Myocyte (in vitro differentiated cells): ENCODE measurements around the gene ASB11. TPM values are rescaled to one million over a fixed set of nuclear protein-coding genes. Genes with fewer than 3 reads are reported as not detected.
"Not testable (repeated sequence)": the region's sequence is repeated elsewhere in the genome, so short reads cannot be mapped to it uniquely, and the experiment has no call there.

Experiments used
- DNase-seq: peaks from one replicate; pipeline ENCODE4 v3.0.0-alpha.2; 2012; ENCODE audit warnings: low read depth
- total RNA-seq: library from RNA; depleted of rRNA; stranded (reverse); fragments of >200 nt; gene quantifications from 2 replicates; pipeline ENCODE4 v1.2.3, GENCODE V29; 2014

Gene ASB11
- total RNA-seq, 1 donor from 2014 or later, result 5.8 TPM

DNA sequence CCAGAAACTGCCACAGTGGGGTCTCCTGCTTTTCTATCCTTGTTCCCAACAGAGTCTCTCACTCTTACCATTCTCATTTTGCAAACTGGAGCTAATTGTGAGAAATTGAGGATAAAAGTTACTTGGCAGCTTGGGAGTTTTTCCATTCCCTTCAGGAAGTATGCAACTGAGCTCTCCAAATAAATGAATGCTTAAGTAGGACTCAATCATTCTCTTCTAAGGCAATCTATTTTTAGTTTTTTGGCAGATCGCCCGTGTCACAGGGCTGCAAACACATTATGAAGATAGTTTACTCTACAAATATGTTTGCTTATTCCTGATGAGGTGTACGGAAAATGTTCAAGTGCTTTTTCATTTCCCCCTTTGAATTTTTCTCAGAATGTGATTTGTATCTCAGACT lies 5.3 kb downstream of the ASB11 start:
- DNase-seq, result peak; percentile 57

DNA sequence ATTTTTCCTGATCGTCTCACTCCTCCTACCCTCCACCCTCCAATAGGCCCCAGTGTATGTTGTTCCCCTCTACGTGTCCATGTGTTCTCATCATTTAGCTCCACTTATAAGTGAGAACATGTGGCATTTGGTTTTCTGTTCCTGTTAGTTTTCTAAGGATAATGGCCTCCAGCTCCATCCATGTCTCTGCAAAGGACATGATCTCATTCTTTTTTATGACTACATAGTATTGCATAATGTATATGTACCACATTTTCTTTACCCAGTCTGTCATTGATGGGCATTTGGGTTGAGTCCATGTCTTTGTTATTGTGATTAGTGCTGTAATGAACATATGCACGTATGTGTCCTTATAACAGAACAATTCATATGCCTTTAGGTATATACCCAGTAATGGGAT lies 9.5 kb downstream of the ASB11 start:
- DNase-seq, result not testable (repeated sequence)

DNA sequence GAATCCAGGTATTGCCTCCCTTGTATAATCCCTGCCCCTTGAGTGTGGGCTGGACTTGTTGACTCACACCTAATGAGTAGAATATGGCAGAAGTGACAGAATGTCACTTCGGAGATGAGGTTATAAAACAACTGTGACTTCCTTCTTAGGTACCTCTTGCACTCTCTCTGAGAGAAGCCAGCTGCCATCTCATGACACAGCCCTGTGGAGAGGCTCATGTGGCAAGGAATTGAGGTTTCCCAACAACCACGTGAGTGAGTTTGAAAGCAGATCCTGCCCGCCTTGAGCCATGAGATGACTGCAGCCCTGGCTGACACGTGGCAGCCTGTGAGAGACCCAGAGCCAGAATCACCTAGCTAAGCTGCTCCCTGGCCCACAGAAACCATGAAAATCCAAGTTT lies 13.5 kb downstream of the ASB11 start:
- peak; percentile 91 for DNase-seq

DNA sequence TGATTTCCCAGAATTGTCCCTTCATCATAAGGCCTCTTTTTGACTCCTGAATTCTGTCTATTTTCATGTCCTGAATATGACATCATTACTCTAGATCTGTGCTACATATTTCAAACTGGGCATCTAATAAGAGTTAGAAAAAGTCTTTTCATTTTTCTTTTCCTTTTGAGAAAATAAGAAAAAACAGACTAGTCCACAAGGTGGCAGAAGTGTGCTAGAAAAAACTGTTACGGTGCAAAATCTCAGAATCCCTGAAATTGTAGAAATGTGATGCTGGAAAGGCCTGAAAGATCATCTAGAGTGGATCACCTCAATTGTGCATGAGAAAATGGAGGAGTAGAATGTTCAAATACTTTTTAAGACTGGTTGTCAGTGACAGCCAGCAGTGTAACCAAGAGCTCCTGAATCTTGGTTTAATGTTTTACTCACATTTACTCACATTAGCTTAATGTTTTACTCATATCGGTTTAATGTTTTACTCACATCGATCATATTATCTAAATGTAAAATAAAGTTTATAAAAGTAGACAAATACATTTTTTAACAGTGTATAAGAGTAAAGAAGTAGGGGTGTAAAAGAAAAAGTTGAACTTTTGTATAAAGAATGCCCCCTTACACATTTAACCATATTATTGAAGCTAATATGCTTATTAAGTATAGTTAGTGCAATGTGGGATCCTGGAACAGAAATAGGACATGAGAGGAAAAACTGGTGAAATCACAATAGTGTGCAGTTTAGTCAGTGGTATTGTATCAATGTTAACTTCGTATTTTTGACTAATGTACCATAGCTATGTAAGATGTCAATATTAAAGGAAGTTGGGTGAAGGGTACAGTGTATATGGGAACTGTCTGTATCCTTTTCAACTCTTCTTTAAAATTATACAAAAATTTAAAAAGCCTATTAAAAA lies 15.2 kb downstream of the ASB11 start:
- peak; percentile 33 for DNase-seq

DNA sequence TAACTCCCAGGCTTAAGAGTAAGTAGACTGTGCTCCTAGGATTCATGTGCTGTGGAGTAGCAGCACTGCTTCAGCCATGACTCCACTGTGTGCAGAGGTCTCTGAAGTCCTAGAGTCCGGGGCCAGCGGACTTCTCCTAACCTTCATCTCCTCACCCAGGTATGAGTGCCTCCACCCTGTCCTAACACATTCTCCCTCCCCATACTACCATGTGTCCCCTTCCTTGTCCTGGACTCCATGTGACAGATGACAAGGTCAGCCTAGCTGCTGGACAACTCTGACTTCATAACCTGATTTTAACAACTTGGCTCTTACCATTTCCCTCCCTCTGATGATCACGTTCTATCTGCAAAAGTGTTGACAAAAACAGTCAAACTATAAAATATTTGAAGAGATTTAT lies 16.7 kb downstream of the ASB11 start:
- no peak for DNase-seq

DNA sequence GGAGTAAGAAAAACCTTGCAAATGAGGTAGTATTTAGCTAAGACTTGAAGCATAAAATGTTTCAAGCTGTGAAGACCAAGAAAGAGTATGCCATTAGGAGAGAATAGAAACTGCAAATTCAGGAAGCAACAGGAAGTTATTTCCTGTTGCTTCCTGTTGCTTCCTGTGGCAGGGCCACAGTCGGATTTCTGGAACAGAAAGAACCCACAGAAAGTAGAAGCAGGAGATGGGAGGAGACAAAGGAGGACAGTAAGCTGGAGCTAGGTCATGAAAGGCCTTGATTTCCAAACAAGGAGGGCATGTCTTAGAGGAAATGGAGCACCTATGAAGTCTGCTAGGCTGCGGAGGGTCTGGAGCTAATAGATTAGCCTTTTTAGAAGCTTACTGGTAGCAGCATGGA lies 17.2 kb downstream of the ASB11 start:
- DNase-seq, result no peak

DNA sequence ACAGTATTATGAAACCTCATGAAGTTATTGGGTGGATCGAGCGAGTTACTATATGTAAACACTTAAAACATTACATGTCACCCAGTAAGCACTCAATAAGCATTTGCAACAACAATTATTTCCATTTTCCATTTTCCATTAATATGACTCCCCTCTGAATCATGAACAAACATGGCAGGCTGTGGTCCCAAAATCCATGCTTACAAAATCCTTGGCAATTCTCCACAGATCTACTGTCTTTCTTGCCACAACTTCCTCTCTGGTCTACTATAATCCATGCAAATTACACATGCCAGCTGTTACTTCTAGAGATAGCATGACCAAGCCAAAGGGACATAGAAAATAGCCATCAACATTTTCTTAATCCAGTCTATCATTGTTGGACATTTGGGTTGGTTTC lies 22.0 kb downstream of the ASB11 start:
- DNase-seq, result peak; percentile 37

DNA sequence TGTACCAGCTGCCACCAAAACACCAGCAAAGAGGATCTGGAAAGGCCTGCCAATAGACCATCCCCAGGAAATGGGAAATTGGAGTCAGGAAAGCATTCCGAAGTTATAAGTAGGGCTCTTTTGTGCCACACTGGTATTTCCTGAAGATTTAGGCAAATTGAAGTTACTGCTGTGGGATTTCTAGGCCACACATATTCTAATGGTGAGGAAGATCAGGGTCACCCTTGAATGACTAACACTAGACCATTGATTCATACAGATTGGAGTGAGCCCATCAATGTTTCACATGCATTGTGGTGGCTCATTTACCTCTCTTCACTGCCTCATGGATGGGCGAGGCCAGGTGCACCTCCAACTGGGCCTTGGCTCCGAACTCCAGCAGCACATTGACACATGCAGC lies 22.6 kb downstream of the ASB11 start:
- no peak for DNase-seq

DNA sequence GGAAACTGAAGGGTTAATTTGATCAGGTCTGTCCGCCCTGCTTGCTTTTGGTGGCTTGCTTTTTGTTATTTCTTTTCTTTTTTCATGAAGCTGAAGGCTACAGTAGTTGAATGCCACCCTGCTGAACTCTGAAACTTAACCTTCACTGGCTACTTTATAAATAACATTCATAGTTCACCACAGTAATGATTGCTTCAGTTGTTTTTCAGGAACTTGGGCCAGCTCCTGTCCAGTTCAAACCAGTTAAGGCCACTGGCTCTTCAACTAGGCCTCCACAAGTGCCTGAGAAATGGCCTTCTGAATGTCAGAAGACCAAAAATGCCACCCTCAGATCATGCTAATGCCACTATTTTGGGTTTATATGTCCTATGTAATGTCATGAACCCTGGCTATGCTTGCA lies 37.8 kb downstream of the ASB11 start:
- DNase-seq, result peak; percentile 27

DNA sequence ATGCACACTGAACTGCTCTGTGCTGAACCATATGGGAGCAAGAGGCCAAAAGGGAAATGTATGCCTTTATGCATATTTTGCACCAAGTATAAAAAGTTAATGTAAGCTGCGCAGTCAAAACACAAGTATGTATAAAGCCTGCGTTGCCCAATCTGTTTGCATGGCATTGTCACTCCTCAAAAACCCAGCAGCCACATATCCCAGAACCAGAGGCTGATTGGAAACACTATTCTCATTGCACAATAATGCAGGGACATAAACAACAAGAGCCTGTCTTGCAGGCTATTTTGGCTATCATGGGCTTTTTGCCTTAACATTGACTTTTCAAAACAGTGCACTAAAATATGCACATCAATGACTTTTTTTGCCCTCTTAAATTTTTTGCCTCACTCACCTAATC lies 40.5 kb downstream of the ASB11 start:
- no peak for DNase-seq

DNA sequence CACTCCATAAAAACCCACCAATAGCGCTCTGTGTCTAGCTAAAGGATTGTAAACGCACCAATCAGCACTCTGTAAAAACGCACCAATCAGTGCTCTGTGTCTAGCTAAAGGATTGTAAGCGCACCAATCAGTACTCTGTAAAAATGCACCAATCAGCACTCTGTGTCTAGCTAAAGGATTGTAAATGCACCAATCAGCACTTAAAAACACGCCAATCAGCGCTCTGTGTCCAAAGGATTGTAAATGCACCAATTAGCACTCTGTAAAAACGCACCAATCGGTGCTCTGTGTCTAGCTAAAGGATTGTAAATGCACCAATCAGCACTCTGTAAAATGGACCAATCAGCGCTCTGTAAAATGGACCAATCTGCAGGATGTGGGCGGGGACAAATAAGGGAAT lies 42.2 kb downstream of the ASB11 start:
- not testable (repeated sequence) for DNase-seq

DNA sequence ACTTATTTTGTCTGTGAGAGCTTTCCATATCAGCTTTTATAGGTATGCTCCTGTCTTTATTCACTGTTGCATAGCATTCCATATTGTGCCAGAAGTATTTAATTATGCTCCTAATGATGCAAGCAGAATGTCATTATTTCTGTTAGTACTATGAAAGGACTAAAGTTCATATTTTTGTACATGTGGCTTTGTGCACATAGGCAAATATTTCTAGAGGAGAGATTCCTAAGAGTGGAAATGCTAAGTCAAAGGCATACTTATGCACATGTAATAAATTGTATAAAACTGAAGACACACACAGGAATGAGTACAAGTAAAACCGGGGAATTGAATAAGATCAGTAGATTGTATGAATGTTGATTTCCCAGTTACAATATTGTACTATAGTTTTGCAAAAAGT lies 43.7 kb downstream of the ASB11 start:
- no peak for DNase-seq

DNA sequence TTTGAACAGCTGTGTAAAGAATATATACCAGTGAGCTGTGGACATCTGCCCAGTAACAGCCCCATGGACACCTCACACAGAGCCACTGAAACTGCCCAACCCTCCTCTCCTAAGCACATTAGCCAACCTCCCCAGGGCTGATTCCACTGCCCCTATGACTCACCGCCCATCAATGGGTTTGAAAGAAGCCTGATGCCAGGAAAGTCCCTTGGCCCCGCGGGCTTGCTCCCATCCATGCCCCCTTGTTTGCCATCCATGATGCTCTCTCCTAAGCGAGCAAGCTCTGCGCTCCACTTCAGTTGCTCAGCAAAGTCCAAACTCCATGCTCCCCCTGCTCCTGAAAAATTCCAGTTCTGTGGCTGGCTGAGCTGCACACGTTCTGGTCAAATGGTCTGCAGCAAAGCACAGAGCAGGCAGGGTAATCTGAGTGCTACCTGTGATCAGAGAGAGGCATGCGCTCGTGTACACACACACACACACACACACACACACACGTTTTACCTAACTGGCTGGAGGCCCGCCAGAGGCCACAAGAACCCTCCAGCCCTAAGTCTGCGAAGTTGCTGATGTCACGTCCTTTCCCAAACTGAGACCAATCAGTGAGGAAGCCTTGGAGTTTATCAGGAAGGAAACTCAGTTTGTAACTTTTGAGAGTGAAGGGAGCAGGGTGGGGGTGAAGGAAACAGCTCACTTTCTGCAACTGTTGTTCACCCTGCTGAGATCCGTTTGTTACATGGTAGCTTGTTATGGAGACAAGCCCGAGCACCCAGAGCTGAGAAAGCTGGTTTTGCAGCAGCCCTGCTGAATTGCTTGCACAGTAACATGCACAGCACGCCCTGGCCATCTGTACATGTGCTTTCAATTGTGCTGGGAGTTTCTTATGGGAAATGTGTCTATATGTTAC lies 45.6 kb downstream of the ASB11 start, which contains the start of gene ASB9:
ASB9 (minus strand) TSS at position 466 of the 904 bp plus-strand sequence; CDS start at position 257, 209 bp downstream.
- peak; percentile 42 for DNase-seq

DNA sequence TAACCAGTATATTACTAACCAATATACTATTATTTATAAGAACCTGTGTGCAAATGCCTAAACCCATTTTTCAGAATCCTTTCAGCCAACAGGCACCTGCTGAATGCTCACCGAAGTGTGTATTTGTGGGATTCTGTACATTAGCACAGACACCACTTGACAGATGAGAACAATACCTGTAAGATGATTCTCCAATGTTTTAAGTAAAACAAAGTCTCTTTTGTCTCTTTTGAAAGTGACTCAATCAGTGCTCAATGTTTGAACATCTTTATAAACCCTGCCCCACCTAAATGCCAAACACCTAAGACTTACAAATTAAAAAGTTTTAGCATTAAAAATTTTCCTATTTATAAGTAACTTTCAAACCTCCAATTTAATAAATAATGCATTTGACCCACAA lies 46.3 kb downstream of the ASB11 start:
- DNase-seq, result no peak

DNA sequence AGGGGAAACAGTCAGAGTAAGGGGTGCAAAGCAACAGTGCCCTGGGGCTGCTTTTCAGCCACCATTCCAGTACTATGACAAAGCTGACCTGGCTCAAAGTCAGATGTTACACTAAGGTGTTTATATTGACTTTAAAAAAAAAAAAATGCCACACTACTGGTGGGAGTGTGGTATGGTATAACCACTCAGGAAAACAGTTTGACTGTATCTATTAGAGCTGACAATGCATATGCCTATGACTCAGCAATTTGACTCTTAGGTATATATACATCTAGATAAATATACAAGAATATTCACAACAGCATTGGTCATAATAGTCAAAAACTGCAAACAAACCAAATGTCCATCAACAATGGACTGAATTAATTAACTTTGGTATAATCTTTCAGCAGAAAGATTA lies 60.6 kb downstream of the ASB11 start:
- DNase-seq, result no peak

DNA sequence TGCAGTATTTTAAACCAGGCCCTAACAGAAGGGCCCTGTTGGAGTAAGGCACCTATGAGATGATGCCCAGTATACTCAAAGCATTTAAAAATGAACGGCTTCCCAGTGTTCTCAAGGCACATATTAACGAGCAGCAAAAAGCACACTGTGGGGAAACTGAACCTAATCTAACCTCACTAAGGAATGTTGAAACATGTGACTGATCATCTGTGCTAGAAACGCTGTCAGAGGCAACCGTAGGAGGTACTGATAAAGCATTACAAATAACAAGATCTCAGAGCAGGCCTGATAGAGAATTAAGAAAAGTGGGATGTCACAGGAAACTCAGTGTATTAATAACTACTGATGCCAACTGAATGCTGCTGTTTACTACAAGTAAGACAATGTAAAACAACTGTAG lies 69.5 kb downstream of the ASB11 start:
- no peak for DNase-seq

DNA sequence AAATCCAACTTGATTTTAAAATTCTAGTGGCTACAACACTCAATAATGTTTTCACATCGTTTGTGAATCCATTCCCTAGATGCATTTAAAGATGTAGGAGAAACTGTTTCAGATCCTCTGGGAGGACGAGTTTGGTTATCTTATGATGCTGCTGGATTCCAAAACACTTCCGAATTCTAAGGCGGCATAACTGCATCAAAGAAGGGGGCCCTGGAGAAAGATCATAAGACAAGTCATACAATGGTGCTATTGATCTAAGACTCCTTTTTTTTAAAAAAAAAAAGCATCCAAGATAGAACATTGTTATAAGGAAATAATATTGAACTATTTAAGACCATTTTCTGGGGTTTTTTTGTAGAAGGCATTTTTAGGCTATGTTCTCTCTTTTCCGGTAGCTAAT lies 71.0 kb downstream of the ASB11 start:
- DNase-seq, result no peak

DNA sequence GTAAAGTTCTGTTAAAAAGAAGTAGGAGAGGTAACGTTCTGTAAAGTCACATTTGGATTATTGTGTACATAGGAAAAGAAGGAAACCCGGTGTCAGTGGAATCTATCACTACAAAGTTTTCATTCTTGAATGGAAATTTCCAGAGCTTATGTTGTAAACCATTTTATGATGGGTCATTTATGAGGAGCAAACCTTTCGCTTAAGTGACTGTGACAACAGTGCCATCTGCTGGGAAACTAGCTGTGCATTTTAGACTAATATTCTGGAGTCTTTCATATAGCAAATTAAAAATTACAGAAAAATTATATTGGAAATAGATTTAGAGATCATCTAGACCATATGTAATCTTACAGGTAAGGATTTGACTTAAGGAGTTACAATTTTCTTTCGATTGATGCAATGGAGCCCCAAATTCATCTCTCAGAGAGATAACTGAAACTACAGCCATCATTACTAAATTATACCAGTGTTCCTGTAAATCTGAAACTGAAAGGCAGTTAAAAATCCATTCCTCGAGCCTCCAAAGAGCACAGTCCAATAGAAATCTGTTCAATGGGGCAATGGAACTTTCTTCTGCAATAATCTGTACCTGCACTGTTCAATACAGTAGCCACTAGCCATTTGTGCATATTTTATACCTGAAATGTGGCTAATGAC lies 72.4 kb downstream of the ASB11 start:
- DNase-seq, result peak; percentile 61

DNA sequence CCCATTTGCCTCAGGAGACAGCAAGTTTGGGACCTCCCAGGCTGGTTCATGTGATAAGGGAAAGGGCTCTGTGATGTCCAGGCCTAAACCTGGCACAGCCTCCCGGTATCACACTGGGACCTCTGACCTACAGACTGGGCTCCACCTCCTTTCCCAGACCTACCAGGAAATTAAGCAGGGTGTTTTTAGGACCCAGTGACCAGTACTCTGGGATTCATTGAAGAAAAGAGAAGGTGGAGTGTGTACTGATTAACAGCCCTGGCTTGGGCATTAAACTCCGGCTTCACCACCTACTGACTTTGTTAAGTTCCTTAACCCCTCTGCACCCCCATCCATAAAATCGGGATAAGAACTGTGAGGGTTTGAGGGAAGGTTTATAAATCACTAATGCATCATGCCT lies 74.1 kb downstream of the ASB11 start:
- no peak for DNase-seq

DNA sequence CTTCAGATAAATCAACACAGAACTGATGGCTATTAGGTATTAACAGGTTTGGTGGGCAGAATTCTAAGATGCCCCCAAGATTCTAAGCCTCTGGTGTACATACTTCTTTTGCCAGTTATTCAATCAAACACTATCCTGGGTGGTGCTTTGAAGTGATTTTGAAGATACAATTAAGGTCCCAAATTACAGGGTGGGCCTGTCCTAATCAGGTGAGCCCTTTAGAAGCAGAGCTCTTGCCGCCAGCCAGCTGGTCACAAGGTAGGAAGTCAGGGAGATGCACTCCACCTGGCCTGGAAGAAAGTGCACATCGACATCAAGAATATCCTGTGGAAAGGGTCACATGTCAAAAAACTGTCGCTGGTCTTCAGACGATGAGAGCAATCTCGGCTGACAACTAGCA lies 75.0 kb downstream of the ASB11 start:
- DNase-seq, result no peak

DNA sequence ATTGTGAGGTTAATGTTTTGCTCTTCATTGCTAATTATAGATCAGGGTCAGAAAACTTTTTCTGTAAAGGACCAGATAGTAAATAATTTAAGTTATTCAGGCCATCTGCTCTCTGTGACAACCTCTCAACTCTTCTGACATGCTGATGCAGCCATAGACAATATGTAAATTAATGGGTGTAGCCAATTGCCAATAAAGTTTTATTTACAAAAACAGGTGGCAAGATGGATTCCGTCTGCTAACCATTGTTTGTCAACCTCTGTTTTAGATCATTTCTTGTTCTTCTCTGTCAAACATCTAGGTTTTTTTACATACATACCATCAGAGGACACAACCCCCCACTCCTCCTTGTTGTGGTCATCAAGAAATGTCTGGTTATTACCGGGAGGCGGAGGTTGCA lies 79.3 kb downstream of the ASB11 start:
- no peak for DNase-seq

DNA sequence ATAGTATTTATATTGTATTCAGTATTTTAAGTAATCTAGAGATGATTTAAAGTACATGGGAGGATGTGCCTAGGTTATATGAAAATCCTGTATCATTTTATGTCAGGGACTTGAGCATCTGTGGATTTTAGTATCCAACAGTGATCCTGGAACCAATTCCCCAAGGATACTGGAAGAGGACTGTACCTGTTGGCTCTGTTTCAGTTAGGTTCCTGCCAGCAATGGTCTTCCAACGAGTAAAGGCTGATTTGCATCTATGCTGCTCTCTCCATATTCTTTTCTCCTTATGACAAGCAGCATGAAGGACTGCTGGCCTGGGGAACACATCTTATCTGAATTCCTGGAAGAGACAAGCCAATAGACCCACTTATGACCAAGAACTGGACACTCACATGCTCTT lies 80.4 kb downstream of the ASB11 start:
- no peak for DNase-seq
